ENCODE results near the gene BCL7C.
A peak's percentile ranks its signal among the peaks of the same experiment; 100 is the strongest.
"Not testable (repeated sequence)": the region's sequence is repeated elsewhere in the genome, so short reads cannot be mapped to it uniquely, and the experiment has no call there.

BCL7C gene

DNA sequence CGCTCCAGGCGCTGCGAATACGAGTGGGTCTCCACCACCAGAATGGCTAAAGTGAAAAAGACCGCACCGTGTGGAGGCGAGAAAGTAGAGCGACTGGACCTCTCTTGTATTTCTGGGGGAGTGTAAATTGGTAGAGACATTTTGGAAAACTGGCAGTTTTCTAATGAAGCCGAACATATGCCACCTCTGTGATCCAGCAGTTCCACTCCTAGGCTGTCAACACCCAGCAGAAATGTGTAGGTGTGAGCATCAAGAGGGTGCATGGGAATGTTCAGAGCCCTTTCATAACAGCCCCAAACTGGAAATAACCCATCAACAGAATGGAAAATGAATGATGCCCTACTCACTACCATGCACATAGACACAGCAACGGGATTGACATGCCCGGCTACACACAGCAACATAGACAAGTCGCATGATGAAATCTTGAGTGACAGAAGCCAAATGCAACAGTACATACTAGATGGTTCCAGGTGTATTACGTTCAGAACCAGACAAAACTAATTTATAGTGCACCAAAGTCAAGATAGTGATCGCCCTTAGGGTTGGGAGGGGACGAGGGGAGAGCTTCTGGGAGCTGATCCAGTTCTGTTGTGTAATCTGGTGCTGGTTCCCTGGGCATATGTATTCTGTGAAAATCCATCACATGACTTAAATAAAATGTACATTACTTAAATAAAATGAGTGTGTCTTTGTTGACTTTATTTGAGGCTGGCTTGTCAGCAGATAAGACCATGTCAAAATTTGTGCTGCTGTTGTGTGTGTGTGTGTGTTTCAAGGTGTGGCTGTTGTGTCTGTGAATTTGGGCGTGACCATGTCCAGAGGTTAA, 877 bp upstream of the BCL7C start:
- no peak for DNase-seq (ENCODE audit: low spot score)

DNA sequence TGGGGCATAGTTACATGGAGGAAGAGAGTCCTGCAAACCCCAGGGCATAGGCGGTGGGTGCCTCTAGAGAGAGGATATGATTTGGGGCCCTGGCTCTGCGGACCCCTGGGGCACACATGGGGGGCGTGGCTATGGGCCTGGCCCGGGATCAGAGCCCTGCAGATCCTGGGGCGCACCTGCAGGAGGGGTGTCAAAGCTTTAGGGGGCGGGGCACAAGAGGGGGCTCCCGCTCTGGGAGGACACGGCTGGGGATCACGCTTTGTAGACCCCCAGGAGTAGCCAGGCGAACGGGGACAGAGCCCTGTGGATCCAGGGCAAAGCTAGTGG, 497 bp downstream of the BCL7C start:
- no peak for DNase-seq (ENCODE audit: low spot score)

DNA sequence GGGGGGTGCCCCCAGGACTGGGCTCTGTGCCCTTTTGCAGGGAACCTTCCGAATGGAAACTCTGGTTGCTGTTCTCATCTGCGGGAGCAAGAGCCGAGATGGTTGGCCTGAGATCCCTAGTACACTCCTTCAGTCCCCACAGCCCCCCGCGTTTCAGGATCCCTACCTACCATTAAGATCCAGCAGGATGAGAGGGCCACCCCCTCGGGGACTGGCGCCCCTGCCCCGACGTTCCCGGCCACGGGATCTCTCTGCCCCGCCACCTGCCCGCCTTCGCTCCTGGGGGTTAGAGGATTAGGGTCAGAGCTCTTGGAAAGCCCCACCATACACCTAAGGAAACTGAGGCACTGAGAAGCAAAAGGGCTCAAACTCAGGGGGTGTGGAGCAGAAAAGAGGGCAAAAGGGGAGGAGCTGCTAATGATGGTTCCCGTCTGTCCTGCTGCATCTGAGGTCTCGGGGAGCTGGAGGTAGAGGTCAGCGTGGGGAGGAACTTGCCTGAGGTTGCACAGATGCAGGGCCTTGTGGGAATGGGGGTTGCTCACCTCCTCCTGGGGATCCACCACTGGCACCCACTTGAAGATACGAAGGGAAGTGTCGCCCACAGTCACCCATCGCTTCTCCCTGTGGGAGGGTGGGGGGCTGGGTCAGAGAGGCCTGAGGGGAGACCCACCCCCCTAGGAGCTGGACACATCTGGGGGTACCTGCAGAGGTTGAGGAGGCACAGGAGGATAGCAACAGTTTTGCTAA, 1.0 kb downstream of the BCL7C start:
- no peak for DNase-seq (ENCODE audit: low spot score)

DNA sequence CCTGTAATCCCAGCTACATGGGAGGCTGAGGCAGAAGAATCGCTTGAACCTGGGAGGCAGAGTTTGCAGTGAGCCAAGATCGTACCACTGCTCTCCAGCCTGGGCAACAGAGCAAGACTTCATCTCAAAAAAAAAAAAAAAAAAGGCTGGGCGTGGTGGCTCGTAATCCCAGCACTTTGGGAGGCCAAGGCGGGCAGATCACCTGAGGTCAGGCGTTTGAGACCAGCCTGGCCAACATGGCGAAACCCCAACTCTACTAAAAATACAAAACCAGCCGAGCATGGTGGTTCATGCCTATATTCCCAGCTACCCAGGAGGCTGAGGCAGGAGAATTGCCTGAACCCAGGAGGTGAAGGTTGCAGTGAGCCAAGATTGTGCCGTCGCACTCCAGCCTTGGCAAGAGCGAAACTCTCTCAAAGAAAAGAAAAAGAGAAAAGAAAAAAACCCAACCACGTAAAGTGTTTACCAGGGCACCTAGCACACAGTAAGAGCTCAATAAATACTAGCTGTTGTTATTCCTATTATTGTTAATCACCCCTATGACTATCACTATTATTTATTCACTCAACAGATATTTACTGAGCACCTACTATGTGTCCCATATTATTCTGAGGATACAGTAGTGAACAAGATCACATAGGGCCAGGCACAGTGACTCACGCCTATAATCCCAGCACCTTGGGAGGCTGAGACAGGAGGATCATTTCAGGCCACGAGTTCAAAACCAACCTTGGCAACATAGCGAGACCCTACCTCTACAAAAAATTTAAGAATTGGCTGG, 2.6 kb downstream of the BCL7C start:
- not testable (repeated sequence) for DNase-seq (ENCODE audit: low spot score)

DNA sequence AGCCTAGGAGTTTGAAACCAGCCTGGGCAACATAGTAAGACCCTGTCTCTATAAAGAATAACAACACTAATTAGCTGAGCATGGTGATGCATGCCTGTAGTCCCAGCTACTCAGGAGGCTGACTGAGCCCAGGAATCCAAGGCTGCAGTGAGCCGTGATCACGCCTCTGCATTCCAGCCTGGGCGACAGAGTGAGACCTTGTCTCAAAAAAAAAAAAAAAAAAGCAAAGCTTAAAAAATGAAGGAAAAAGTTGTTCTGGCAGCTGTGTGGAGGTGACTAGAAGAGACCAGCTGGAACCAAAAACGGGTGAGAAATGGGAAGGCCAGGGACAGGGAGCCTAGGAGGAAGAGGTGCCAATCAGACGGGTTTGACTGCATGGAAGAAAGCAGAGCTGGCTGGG, 4.2 kb downstream of the BCL7C start:
- DNase-seq (ENCODE audit: low spot score), result no peak

DNA sequence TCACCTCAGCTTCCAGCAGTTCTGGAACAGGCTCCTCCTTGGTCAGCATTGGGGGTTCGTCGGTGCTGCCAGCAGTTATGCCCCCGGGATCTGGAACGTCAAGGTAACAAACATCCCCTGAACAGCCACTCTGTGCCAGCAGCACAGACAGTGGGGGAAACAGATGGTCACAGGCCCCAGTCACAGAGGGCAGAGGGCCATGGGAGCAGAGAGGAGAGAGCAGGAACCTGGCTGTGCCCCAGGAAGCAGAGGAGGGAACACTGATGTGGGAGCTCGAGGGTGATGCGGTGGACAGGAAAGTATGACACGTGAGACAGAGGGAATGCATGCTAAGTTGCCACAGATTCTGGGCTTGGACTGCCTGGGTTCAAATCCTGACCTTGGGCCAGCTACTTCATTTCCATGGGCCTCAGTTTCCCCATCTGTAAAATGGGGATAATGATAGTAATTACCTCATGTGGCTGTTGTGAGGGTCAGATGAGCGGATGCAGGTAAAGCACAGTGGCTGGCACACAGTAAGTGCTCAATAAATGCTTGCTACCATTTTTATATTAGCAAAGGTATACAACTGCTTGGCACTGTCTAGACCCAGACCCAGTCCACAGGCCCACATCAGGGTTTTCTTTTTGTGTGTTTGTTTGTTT, 4.9 kb downstream of the BCL7C start:
- DNase-seq (ENCODE audit: low spot score), result no peak

DNA sequence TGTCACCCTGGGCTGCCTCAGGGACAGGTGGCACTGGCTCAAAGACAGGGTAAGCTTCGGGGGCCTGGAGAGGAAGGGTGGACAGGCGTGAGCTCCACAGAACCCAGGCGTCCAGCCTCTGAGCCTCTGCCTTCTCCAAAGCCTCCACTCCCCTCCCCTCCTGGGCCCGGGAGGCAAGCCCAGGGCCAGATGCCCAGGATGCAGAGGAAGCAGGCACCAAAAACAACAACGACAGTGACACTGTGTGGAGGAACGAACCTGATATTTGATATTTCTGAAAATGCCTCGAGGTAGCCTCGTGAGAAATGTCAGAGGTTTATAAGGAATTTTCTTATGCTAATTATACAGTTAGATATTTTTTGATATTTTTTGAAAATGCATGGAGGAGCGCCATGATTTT, 6.0 kb downstream of the BCL7C start:
- no peak for DNase-seq (ENCODE audit: low spot score)

DNA sequence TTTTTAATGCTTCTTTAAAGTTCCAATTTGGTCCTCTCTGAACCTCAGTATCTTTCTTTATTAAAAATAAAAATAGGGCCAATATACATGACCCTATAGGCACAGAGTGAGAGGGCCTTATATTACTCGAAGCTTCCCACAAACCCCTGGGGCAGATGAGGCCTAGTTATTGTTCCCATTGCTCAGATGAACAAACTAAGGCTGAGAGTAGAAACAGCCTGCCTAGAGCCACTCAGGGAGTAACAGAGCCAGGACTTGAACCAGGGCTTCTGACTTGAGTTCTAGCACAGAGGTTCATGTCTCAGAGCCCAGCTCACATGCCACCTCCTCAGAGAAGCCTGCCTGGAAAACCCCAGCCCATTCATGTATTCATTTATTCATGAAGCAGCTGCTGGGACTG, 7.7 kb downstream of the BCL7C start:
- no peak for DNase-seq (ENCODE audit: low spot score)

DNA sequence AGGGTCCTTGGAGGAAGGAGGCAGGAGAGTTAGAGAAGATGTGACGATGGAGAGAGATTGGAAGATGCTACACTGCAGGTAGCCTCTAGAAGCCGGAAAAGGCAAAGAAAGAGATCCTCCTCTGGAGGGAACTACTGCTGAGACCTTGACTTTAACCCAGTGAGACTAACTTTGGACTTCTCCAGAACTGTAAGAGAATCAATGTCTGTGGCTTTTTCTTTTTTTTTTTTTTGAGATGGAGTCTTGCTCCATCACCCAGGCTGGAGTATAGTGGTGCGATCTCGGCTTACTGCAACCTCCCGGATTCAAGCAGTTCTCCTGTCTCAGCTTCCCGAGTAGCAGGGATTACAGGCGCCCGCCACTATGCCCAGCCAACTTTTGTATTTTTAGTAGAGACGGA, 8.7 kb downstream of the BCL7C start:
- no peak for DNase-seq (ENCODE audit: low spot score)

DNA sequence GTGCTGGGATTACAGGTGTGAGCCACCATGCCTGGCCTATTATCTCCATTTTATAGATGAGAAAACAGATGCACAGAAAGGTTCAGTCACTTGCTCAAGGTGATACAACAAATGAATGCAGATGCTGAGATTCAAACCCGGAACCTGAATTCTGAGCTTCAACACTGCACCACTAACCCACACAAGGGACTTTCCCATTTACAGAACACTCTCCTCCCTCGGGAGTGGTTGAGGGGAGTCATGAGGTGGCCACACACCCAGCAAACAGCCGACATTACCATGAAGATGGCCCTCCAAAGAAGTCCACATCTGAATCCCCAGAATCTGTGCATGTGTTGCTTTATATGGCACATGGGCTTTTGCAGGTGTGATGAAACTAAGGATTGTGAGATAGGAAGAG, 9.1 kb downstream of the BCL7C start:
- DNase-seq (ENCODE audit: low spot score), result no peak

DNA sequence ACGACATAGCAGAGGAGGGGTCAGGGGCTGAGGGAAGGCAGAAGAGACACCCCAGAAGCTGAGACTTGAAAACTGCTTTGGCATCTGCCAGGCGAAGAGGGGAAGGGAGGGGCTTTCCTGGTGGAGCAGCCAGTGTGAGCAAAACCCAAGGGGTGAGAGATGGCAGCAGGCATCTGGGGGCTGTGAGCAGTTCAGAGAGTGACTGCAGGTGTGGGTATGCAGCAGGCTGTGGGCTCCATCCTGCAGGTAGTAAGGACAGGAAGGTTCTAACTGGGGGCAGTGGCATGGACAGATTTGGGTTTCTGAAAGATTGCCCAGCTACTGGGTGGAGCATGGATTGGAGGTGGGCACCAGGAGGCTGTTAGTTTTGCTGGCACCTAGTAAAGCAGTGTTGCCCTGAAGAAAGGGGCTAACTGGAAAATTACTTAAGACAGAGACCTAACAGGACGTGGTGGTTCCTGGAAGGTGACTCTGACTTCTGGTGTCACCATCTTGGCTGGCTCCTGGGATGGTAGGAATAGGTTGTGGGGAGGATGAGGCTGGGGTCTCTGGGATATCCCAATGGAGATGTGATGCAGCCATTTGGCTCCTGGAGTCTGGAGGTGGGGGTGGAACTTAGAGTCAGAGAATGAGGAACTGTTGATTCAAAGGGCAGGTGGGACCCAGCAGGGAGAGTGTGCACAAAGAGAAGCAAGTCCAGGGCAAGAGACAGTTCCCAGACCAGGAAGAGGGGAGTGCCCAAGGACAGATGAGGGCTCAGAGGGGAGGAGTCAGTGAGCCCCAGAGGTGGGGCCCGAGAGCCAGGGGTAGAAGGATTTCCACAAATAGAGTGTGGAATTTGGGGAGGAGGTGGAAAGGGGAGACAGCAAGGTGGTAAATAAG, 11.2 kb downstream of the BCL7C start:
- no peak for DNase-seq (ENCODE audit: low spot score)

DNA sequence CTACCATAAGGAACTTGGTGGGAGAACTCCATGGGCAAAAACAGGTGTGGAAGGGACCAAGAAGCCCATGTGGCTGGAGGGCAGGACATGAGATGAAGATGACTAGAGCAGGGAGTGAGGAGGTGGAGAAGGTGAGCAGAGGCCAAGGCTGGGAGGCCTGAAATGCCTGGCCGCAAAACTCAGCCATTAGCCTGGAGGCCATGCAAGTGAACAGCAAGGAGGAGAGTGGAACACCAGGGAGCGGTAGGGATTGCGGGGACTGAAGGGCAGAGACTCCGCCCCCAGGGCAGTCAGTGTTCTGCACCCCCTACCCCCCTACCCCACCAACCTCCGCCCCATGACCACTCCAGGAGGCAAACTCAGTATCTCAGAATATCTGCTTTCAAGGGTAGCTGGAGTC, 17.0 kb downstream of the BCL7C start:
- no peak for DNase-seq (ENCODE audit: low spot score)

DNA sequence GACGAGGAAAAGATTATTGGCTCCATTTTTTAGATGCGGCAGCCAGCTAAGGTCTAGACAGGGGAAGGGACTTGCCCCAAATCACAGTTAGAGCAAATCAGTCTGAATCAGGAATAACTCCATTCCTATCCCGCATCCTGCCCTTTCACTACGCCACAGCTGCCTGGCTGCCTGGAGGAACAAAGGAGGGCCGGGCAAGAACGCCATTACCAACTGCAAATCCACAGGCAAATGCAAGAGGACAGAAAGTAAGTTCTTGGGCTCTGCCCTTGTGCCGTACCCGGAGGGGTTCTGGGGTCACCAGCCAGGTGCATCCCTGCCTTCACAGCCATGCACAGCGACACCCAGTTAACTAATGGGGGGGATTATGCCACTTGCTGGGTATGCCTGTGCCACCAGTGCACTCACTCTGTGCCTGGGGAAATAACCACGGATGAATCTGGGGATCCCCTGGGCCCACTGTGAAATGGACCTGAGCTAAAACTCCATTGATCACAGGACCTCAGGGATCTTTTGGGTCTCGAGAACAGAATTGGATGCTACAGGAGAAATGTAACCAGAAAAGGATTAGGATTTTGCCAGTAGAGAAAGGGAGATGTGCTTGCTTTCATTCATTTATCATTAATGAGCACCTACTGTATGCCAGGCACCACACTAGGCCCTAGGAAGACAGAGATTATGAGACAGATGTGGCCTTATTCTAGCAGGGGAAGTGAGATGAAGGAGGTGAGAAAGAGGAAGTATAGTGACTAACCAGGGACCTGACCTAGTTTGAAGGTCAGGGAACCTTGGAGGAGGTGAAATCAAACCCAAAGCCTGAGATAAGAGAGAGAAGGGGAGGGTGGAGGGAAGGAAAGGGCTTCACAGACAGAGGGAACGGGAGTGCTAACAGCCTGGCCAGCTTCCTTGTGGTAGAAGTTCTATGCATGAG, 17.7 kb downstream of the BCL7C start:
- no peak for DNase-seq (ENCODE audit: low spot score)

DNA sequence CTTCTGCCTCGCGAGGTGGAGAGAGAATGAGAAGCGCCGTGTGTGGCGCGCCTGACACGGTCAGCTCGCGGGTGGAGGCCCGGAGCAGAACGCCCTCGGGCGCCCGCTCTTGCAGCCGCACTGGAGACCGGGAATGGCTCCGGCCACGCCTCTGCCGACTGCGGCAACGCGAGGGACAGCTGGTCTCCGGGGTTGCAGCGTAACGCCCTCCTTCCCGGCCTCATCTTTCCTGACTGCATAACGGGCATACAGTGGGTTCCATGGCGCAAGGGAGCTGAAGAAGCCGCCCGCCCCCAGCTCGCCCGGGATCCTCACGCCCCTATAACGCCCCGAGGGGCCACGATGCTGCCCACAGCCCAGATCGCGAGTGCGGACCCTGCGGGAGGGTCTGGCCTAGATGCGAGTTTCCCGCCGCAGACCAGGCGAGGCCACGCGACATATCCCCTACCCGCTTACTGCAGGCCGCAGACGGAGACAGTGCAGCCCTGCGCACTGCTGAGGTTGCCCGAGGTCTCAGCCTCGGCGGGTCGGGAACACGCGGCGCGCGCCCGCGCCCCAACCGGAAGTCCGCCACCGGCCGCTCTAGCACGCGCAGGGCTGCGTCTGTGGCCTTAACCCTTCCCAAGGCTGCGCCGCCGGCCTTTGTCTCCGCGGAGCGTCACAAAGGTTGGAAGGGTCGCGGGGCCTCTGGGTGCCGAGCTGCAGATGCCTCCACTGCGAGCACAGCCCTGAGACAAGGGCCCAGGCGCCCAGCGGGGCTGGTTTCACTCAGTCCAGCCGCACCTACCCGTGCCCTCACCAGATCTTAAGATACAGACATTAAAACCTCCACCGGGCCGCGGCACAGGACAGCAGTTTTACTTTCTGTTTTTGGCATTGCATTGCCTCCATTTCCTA, 18.8 kb downstream of the BCL7C start:
- peak; percentile 90 for DNase-seq (ENCODE audit: low spot score)

DNA sequence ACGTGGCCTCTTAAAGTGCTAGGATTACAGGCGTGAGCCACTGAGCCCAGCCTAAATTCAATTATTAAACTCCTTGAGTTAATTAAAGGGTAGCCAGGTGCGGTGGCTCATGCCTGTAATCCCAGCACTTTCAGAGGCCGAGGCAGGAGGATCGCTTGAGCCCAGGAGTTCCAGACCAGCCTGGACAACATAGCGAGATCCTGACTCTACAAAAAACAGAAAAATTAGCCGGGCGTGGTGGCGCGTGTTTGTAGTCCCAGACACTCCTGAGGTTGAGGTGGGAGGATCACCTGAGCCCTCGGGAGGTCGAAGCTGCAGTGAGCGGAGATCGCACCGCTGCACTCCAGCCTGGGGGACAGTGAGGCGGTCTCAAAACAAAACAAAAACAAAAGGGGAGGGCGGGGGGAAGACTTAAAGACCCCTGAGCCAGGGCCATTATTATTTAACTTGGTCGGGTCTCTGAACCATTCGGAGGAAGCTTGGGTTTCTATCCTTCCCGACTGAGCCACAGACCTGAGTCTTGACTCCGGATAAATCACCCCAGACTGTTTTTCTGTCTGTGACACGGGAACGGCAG, 19.5 kb downstream of the BCL7C start:
- no peak for DNase-seq (ENCODE audit: low spot score)

DNA sequence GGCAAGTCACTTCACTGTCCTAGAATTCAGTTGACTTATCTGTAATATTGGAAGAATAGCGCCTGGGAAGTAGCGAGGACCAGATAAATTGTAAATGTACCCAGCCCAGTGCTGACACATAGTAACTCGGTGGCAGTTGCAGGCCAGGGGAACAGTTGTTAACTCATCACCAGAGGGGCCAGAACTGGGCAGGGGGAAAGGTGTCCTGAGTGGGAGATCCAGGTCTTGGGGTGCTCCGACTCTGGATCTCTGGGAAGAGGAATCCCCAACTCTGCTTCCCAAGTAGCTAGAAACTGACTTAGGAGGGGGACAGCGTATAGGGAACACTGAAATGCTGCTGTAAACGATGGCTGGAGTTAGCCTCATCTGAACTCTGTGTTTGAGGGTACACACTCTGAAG, 23.0 kb downstream of the BCL7C start:
- DNase-seq (ENCODE audit: low spot score), result no peak

DNA sequence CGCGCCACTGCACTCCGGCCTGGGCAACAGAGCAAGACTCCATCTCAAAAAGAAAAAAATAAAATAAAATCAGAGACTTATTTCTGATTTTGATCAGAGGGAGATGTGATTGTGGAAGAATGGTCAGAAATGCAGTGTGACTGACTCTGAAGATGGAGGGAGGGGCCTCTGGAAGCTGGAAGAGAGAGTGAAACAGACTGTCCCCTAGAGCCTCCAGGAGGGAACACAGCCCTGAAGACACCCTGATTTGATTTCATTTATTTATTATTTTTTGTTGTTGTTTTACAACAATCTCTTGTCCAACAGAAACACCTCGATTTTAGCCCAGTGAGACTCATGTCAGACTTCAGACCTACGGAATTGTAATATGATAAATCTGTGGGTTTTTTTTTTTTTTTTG, 26.1 kb downstream of the BCL7C start:
- no peak for DNase-seq (ENCODE audit: low spot score)

DNA sequence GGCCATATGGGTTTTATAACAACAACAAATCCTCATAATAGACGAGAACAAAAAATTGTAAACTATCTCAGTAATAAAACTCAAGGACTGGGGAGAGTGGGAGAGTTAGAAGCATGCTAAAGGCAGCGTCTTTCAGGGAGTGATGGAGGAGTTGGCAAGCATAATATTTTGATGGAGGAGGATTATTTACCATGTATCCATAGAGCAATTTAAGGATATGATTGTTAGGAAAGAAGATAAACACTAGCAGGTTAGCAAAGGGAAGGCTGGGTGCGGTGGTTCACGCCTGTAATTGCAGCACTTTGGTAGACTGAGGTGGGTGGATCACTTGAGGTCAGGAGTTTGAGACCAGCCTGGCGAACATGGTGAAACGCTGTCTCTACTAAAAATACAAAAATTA, 27.8 kb downstream of the BCL7C start:
- DNase-seq (ENCODE audit: low spot score), result no peak

DNA sequence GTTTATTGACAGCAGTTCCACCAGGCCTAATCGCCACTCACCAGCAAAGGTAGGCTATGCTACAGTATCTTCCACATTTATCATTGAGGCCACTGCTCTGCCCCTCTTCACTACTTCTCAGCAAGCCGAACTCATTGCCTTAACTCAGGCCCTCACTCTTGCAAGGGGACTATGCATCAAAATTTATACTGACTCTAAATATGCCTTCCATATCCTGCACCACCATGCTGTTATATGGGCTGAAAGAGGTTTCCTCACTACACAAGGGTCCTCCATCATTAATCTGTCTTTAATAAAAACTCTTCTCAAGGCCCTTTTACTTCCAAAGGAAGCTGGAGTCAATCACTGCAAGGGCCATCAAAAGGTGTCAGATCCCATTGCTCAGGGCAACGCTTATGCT, 30.7 kb downstream of the BCL7C start:
- not testable (repeated sequence) for DNase-seq (ENCODE audit: low spot score)
